Transverse colon (tissue), 4 donors: ENCODE data around the gene GPR62.

Source experiments
- CTCF ChIP-seq, 5 experiments: fragments of 200-600 bp in 3 of 5; fragments of 450-650 bp in 2 of 5; sonication (generic) in 3 of 5; IDR thresholded peaks; 1 replicate in 2 of 5; 2 replicates in 3 of 5; pipeline ENCODE4 v1.5.1; 2016 to 2017; ENCODE audit warnings: antibody characterized with exemption in 5 of 5, inconsistent platforms in 3 of 5, mild to moderate bottlenecking in 2 of 5, moderate library complexity in 1 of 5
- EP300 ChIP-seq: sonication (generic); formaldehyde crosslinking; IDR thresholded peaks from one replicate; pipeline ENCODE4 v1.6.1; 2017; ENCODE audit warnings: antibody characterized with exemption, low read depth
- POLR2A ChIP-seq: fragments of 450-650 bp; IDR thresholded peaks from one replicate; pipeline ENCODE4 v1.6.1; 2016; ENCODE audit warnings: antibody characterized with exemption, mild to moderate bottlenecking, moderate library complexity
- POLR2AphosphoS5 ChIP-seq, 3 donors: sonication (generic); formaldehyde crosslinking; IDR thresholded peaks; one replicate each; pipeline ENCODE4 v1.6.1; 2016; ENCODE audit warnings: antibody characterized with exemption in 3 of 3

GRCh38 chr3:51998774-51999173, 43.6 kb downstream of the GPR62 start:
- TF ChIP-seq POLR2A (no peak), CTCF (IDR thresholded peaks at IDR 0.05) (no peak), EP300 (no peak), POLR2AphosphoS5 (IDR thresholded peaks at IDR 0.05) (no peak)
